OCI-LY3 (cell line): ENCODE data around the gene ADAMTS2.

Experiments used
- H2AFZ ChIP-seq: fragments of 200-600, 300-600 bp; shearing (Covaris generic); 2 replicates; pipeline ENCODE4 v1.6.0; 2014; ENCODE audit warnings: antibody characterized with exemption, low read depth, low read length
- H3K27ac ChIP-seq: fragments of 200-600, 300-600 bp; sonication (generic); 2 replicates; pipeline ENCODE4 v1.5.1; 2014; ENCODE audit warnings: mild to moderate bottlenecking, low read length, moderate library complexity, mixed read lengths
- H3K27me3 ChIP-seq: fragments of 200-600, 300-600 bp; sonication (generic); 2 replicates; pipeline ENCODE4 v1.6.1; 2014; ENCODE audit warnings: low read depth, low read length, mixed read lengths
- H3K36me3 ChIP-seq: fragments of 200-600, 300-600 bp; sonication (generic); replicated peaks from 2 replicates; pipeline ENCODE3; 2014; ENCODE audit warnings: low read depth, low read length, mixed read lengths
- H3K4me1 ChIP-seq: fragments of 300-600, 200-600 bp; sonication (generic); 2 replicates; pipeline ENCODE4 v1.6.1; 2014; ENCODE audit warnings: low read length, mixed read lengths
- H3K4me2 ChIP-seq: fragments of 200-600, 300-600 bp; sonication (generic); 2 replicates; pipeline ENCODE4 v1.6.1; 2014; ENCODE audit warnings: low read length, mixed read lengths
- H3K4me3 ChIP-seq: fragments of 300-600, 200-600 bp; sonication (generic); 2 replicates; pipeline ENCODE4 v1.5.1; 2014; ENCODE audit warnings: antibody characterized with exemption, mild to moderate bottlenecking, low read length, moderate library complexity
- H3K79me2 ChIP-seq: fragments of 300-600, 200-600 bp; shearing (Covaris generic); 2 replicates; pipeline ENCODE4 v1.6.1; 2014; ENCODE audit warnings: mild to moderate bottlenecking, low read length, mixed read lengths
- H3K9ac ChIP-seq: fragments of 300-600, 200-600 bp; shearing (Covaris generic); 2 replicates; pipeline ENCODE4 v1.6.0; 2014; ENCODE audit warnings: mild to moderate bottlenecking, low read length, moderate library complexity
- H3K9me3 ChIP-seq: fragments of 200-600, 300-600 bp; shearing (Covaris generic); 2 replicates; pipeline ENCODE4 v1.6.1; 2014; ENCODE audit warnings: low read length, mixed read lengths; ENCODE audit not compliant: insufficient read depth
- H4K20me1 ChIP-seq: fragments of 200-600, 300-600 bp; sonication (generic); 2 replicates; pipeline ENCODE4 v1.6.1; 2016; ENCODE audit warnings: low read length, mixed read lengths; ENCODE audit not compliant: insufficient read depth
- CTCF ChIP-seq: fragments of 200-600, 300-600 bp; sonication (generic); IDR thresholded peaks from 2 replicates; pipeline ENCODE4 v1.5.1; 2014; ENCODE audit warnings: antibody characterized with exemption, low read length, low read depth
- EZH2phosphoT487 ChIP-seq: fragments of 200-600 bp; shearing (Covaris generic); IDR thresholded peaks from 2 replicates; pipeline ENCODE4 v1.6.1; 2018; ENCODE audit warnings: antibody characterized with exemption, mixed run types, low read depth

Gene ADAMTS2

GRCh38 chr5:179256328-179257175, 88.7 kb downstream of the ADAMTS2 start:
- no peak overlapping the region for H2AFZ ChIP-seq
- no peaks in the 10 kb centered on the region for H4K20me1 ChIP-seq
- H3K9me3 ChIP-seq = no peaks in the 10 kb centered on the region
- H3K9ac ChIP-seq = no peak overlapping the region
- no peaks in the 10 kb centered on the region for H3K79me2 ChIP-seq
- no peaks in the 10 kb centered on the region for H3K4me1 ChIP-seq
- no peak for TF ChIP-seq EZH2phosphoT487
- TF ChIP-seq CTCF = no peak
- H3K36me3 ChIP-seq = no peaks in the 10 kb centered on the region
- H3K27me3 ChIP-seq = no peaks in the 10 kb centered on the region
- H3K4me2 ChIP-seq = no peak overlapping the region
- no peak overlapping the region for H3K27ac ChIP-seq
- H3K4me3 ChIP-seq = no peak overlapping the region

GRCh38 chr5:179255527-179256327, 89.5 kb downstream of the ADAMTS2 start:
- Histone ChIP-seq H3K4me3 (no peak overlapping the region), H3K4me1 (no peaks in the 10 kb centered on the region), H3K9me3 (no peaks in the 10 kb centered on the region), H3K36me3 (no peaks in the 10 kb centered on the region), H2AFZ (no peak overlapping the region), H3K27me3 (no peaks in the 10 kb centered on the region), H3K4me2 (no peak overlapping the region), H4K20me1 (no peaks in the 10 kb centered on the region), H3K79me2 (no peaks in the 10 kb centered on the region), H3K27ac (no peak overlapping the region), H3K9ac (no peak overlapping the region)
- TF ChIP-seq EZH2phosphoT487 (no peak), CTCF (no peak)

DNA sequence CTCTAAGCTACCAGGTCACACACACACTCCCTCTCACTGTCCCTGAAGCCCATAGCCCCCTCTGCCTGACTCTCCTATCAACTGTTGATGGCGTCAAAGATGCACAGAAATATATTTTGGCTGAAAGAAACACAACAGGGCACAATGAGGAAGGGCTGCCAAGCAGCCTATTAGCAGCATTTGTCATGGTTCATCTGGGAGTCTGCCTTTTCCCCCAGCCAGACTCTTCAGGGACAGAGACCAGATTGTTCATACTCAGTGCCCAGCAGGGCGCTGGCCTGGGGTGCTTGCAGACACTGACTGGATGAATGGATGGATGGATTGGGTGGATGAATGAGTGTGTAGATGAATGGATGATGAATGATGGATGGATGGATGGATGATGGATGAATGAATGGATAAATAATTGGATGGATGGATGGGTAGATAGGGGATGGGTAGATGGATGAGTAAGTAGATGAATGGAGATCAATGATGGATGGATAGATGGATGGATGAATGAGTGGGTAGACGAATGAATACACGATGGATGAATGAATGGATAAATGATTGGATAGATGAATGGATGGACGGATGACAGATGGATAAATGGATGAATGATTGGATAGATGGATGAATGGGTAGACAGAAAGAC, 90.5 kb downstream of the ADAMTS2 start:
- Histone ChIP-seq H3K9me3 (no peaks in the 10 kb centered on the region), H3K27ac (no peak overlapping the region), H2AFZ (no peak overlapping the region), H3K79me2 (no peaks in the 10 kb centered on the region), H3K4me3 (no peak overlapping the region), H3K9ac (no peak overlapping the region), H4K20me1 (no peaks in the 10 kb centered on the region), H3K36me3 (no peaks in the 10 kb centered on the region), H3K27me3 (no peaks in the 10 kb centered on the region), H3K4me1 (no peaks in the 10 kb centered on the region), H3K4me2 (no peak overlapping the region)
- TF ChIP-seq EZH2phosphoT487 (no peak), CTCF (no peak)

- H3K9me3 ChIP-seq = no peaks in the 10 kb centered on the region
- no peak overlapping the region for H3K9ac ChIP-seq
- H3K79me2 ChIP-seq = no peaks in the 10 kb centered on the region
- no peak overlapping the region for H2AFZ ChIP-seq
- TF ChIP-seq CTCF (no peak), EZH2phosphoT487 (no peak)
- H3K4me2 ChIP-seq = no peak overlapping the region
- no peak overlapping the region for H3K27ac ChIP-seq
- H3K36me3 ChIP-seq = no peaks in the 10 kb centered on the region
- H3K27me3 ChIP-seq = no peaks in the 10 kb centered on the region
- H3K4me1 ChIP-seq = no peaks in the 10 kb centered on the region
- H4K20me1 ChIP-seq = no peaks in the 10 kb centered on the region
- no peak overlapping the region for H3K4me3 ChIP-seq
Observed at GRCh38 chr5:179253730-179254129, 91.5 kb downstream of the ADAMTS2 start.
